A549 (cell line): ENCODE measurements around the gene DCAF8. TPM values are rescaled to one million over a fixed set of nuclear protein-coding genes. Genes with fewer than 3 reads are reported as not detected.

Source experiments
- ATAC-seq, 2 experiments: fragments of 200-7000 bp in 1 of 2; fragments of >200 bp in 1 of 2; cut with Nextera tagmentation in 1 of 2; cut with Tn5 transposase in 1 of 2; 3 replicates each; pipeline versions ENCODE4 v1.8.0 to v1.9.1; 2018 to 2020; ENCODE audit warnings: mild to moderate bottlenecking in 1 of 2, moderate library complexity in 1 of 2
- CTCF ChIA-PET: fragments of 300-600 bp; sonication (Branson Sonifier 250); formaldehyde crosslinking; extraction: SDS; loops from one replicate; lab custom pipeline; 2021; ENCODE audit warnings: antibody characterized with exemption, inconsistent platforms; lab: Yijun Ruan, JAX
- POLR2A ChIA-PET: fragments of 350-600 bp; formaldehyde crosslinking; extraction: SDS; loops from one replicate; lab custom pipeline; 2021; ENCODE audit warnings: antibody characterized with exemption, inconsistent platforms; lab: Yijun Ruan, JAX
- DNase-seq, 2 experiments: peaks; one replicate each; pipeline versions ENCODE4 v3.0.0 to v3.0.0-alpha.2; 2011 to 2016; ENCODE audit warnings: low read depth in 1 of 2, low spot score in 1 of 2
- FAIRE-seq: peaks from 2 replicates; lab custom pipeline; 2011; peaks lifted over from hg19 to GRCh38; lab: Jason Lieb, UNC
- H3K27ac ChIP-seq, 2 experiments: fragments of >200 bp; sonication (Bioruptor Twin); formaldehyde crosslinking; 3 replicates each; pipeline ENCODE4 v1.5.1; 2016 to 2017
- H3K4me1 ChIP-seq: fragments of >200 bp; sonication (Bioruptor Twin); formaldehyde crosslinking; 3 replicates; pipeline ENCODE4 v1.6.1; 2016
- H3K4me2 ChIP-seq: fragments of >200 bp; sonication (Bioruptor Twin); formaldehyde crosslinking; 3 replicates; pipeline ENCODE4 v1.6.1; 2016
- H3K4me3 ChIP-seq: fragments of >200 bp; sonication (Bioruptor Twin); formaldehyde crosslinking; 3 replicates; pipeline ENCODE4 v1.5.1; 2016
- H3K9me3 ChIP-seq: fragments of >200 bp; sonication (Bioruptor Twin); formaldehyde crosslinking; 3 replicates; pipeline ENCODE4 v1.6.1; 2016
- BHLHE40 ChIP-seq: IDR thresholded peaks from 2 replicates; pipeline ENCODE4 v1.6.1; 2012; ENCODE audit warnings: low read depth, low read length, inconsistent platforms
- CEBPB ChIP-seq, 2 experiments: fragments of >200 bp in 1 of 2; sonication (Bioruptor Twin) in 1 of 2; formaldehyde crosslinking in 1 of 2; IDR thresholded peaks; 2 replicates each; pipeline ENCODE4 v1.6.1; 2012 to 2016
- CHD2 ChIP-seq: fragments of 150-350 bp; IDR thresholded peaks from 2 replicates; pipeline ENCODE4 v1.6.1; 2014; ENCODE audit warnings: low read length; ENCODE audit not compliant: partially characterized antibody
- E2F6 ChIP-seq: IDR thresholded peaks from 2 replicates; pipeline ENCODE4 v1.6.1; 2012; ENCODE audit warnings: low read depth, borderline replicate concordance
- ELK1 ChIP-seq: fragments of 150-350 bp; IDR thresholded peaks from 2 replicates; pipeline ENCODE4 v1.6.1; 2014; ENCODE audit warnings: low read depth, mild to moderate bottlenecking, low read length
- FOSL2 ChIP-seq, 2 experiments: fragments of 450-650 bp in 1 of 2; fragments of >200 bp in 1 of 2; sonication (Bioruptor Twin) in 1 of 2; formaldehyde crosslinking; IDR thresholded peaks; 2 replicates each; pipeline versions ENCODE4 v1.5.0 to v1.6.1; 2016 to 2020; ENCODE audit warnings: mild to moderate bottlenecking in 1 of 2, moderate library complexity in 1 of 2
- HOXB5 ChIP-seq: fragments of 250-450 bp; sonication (Bioruptor Pico); IDR thresholded peaks from 2 replicates; pipeline ENCODE4 v1.5.0; 2020; ENCODE audit warnings: mild to moderate bottlenecking, moderate library complexity
- JUN ChIP-seq, 2 experiments: fragments of >200 bp; sonication (Bioruptor Twin); formaldehyde crosslinking; IDR thresholded peaks; 2 replicates in 1 of 2; 3 replicates in 1 of 2; pipeline ENCODE4 v1.6.1; 2016 to 2017
- MYC ChIP-seq: IDR thresholded peaks from 2 replicates; pipeline ENCODE4 v1.6.1; 2012; ENCODE audit warnings: mild to moderate bottlenecking, inconsistent platforms, low read length, improper control_type of control experiment, borderline replicate concordance
- RARB ChIP-seq: fragments of 250-450 bp; sonication (Bioruptor Pico); IDR thresholded peaks from 2 replicates; pipeline ENCODE4 v1.8.0; 2021; ENCODE audit warnings: mild to moderate bottlenecking, moderate library complexity
- ZFP36 ChIP-seq: fragments of 450-650 bp; IDR thresholded peaks from 2 replicates; pipeline ENCODE4 v1.6.1; 2014; ENCODE audit warnings: borderline replicate concordance; ENCODE audit not compliant: partially characterized antibody
- ZNF302 ChIP-seq: fragments of 250-450 bp; sonication (Bioruptor Pico); IDR thresholded peaks from 2 replicates; pipeline ENCODE4 v1.9.0; 2021; ENCODE audit warnings: inconsistent platforms, mild to moderate bottlenecking, moderate library complexity
- WGBS: methylation state at CpG from one replicate; pipeline ENCODE4 v1.1.6; 2017; ENCODE audit errors: missing lambda C conversion rate; 5-methylcytosine and 5-hydroxymethylcytosine counted together
- polyA plus RNA-seq, 4 experiments: library from polyadenylated mRNA; depleted of rRNA in 3 of 4; stranded (reverse); fragments of >200 nt; fragmentation: RNase III in 1 of 4; extraction: RNeasy Plus Mini Kit Qiagen cat#74134 plus additional on column Dnase treatment in 1 of 4; gene quantifications; 2 replicates in 3 of 4; 3 replicates in 1 of 4; pipeline ENCODE4 v1.2.3, GENCODE V29; 2011 to 2017
- TF ChIP-seq, protein P1 (sequence below): fragments of >200 bp; sonication (Bioruptor Twin); formaldehyde crosslinking; IDR thresholded peaks from 3 replicates; pipeline ENCODE4 v1.5.1; 2016

DCAF8 gene
- polyA plus RNA-seq, 2 of the 4 experiments (the other 2 are of a cell fraction), result 69.8 to 113 TPM

- DNase-seq (peak; percentile 72 to 89), FAIRE-seq (no peak)
- CTCF ChIA-PET, result interaction anchor here (0.9 to 7.1 kb wide), 9 partner anchors 9 to 160 kb away, joined by 3 to 63 read pairs (median 6); no protein-coding TSS in a partner anchor
- H3K4me1 ChIP-seq, result peaks cover 42% of the 10 kb centered on the region
- H3K4me2 ChIP-seq, result peak overlapping the region; percentile 92
- H3K9me3 ChIP-seq, result no peaks in the 10 kb centered on the region
- peak overlapping the region; percentile 83 for H3K4me3 ChIP-seq
- POLR2A ChIA-PET, result interaction anchor here (0.9 to 3.7 kb wide), 2 partner anchors 10 to 112 kb away, joined by 3 to 22 read pairs; no protein-coding TSS in a partner anchor
- H3K27ac ChIP-seq, result peak overlapping the region; percentile 96 to 99
- WGBS, result 2% methylated on average over 8 of the region's 8 CpGs
- TF ChIP-seq FOSL2 (IDR thresholded peaks at IDR 0.05) (no peak), FOSL2 (CRISPR knock-in tag; IDR thresholded peaks at IDR 0.05) (peak; percentile 64), ELK1 (no peak), MYC (no peak), RARB (no peak), CHD2 (no peak), JUN (IDR thresholded peaks at IDR 0.05) (0 out of 5 replicates have a peak, but pooled peaks of 1 of the 2 experiments have one; percentile 21), ZFP36 (no peak)
- TF ChIP-seq, protein P1, sequence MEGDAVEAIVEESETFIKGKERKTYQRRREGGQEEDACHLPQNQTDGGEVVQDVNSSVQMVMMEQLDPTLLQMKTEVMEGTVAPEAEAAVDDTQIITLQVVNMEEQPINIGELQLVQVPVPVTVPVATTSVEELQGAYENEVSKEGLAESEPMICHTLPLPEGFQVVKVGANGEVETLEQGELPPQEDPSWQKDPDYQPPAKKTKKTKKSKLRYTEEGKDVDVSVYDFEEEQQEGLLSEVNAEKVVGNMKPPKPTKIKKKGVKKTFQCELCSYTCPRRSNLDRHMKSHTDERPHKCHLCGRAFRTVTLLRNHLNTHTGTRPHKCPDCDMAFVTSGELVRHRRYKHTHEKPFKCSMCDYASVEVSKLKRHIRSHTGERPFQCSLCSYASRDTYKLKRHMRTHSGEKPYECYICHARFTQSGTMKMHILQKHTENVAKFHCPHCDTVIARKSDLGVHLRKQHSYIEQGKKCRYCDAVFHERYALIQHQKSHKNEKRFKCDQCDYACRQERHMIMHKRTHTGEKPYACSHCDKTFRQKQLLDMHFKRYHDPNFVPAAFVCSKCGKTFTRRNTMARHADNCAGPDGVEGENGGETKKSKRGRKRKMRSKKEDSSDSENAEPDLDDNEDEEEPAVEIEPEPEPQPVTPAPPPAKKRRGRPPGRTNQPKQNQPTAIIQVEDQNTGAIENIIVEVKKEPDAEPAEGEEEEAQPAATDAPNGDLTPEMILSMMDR, result no peak
- TF ChIP-seq, all 56 proteins: peak for 2
- ATAC-seq, result peak; percentile 66 to 72; a peak in 5 of 6 replicates
Observed at GRCh38 chr1:160261556-160261892, 825 bp downstream of the DCAF8 start.

DNA sequence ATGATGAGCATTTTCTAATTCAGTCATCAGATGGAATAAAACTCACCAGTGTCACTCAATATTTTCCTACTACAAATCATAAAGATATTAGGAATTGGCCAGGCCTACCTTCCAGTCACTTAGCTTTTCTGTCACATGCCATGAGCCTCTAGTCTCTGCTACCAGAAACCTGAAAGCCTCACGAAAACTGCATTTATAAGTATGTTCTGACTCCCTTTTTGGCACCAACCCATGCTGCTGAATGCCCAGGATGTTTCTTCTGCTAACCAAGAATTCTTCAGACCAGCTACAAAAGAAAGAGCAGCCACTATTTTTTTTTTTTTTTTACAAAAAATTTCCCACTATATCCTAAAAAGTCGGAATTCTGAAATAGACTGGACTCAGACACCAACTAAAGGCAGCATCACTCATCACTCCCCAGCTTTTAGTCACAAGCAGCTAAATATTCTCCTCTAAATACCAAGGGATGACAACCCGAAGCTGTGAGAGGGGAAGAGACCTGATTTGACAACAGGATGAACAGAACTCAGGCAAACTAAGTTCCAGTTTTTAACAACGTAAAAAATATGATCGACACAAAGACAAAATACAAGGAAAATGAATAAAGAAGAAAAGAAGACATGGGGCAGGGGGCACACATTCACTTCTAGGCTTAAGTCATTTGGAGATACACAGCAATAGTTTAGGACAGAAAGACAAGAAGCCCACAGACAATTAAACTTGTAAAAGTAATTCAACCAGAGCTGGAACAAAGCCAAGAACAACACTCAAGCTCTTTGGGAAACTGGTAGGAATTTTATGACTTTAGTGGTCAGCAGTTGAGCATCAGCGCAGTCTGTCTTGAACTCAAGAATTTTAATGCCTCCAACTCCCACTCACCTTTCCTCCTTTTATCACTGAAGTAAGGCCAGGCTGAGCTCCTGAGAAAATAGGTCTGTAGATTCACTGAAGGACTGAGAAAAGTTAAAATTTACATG, 1.7 kb downstream of the DCAF8 start:
- FAIRE-seq, result no peak
- no peak for ATAC-seq
- CTCF ChIA-PET, result interaction anchor here (0.9 to 7.1 kb wide), 7 partner anchors 8 to 214 kb away, joined by 3 to 63 read pairs (median 6); no protein-coding TSS in a partner anchor

More for the DNA sequence above, 1.7 kb downstream of the DCAF8 start:
- Histone ChIP-seq H3K9me3 (no peaks in the 10 kb centered on the region), H3K4me1 (peaks cover 45% of the 10 kb centered on the region)
- POLR2A ChIA-PET, result interaction anchor here (0.8 to 3.7 kb wide), 2 partner anchors 9 to 140 kb away, joined by 3 to 22 read pairs; partner anchors contain the start of gene VANGL2
- 61% methylated on average over 6 of the region's 6 CpGs for WGBS
- TF ChIP-seq BHLHE40 (no peak), ZNF302 (no peak), HOXB5 (CRISPR knock-in tag) (no peak), E2F6 (no peak), CEBPB (IDR thresholded peaks at IDR 0.05) (no peak), FOSL2 (IDR thresholded peaks at IDR 0.05) (no peak), FOSL2 (CRISPR knock-in tag; IDR thresholded peaks at IDR 0.05) (no peak)
- TF ChIP-seq, protein P1, result no peak
- TF ChIP-seq, all 56 proteins: peak for 0
- H3K4me2 ChIP-seq, result peak overlapping the region; percentile 92
- peak overlapping the region; percentile 83 for H3K4me3 ChIP-seq
- peak overlapping the region; percentile 96 to 99 for H3K27ac ChIP-seq
- DNase-seq, result no peak
